NOMO-1 treated with DMSO at 0.1 percent for 48 hours (cell line): ENCODE results near the gene ZBTB20.

Experiments
- DNase-seq: peaks from one replicate; lab custom pipeline; 2025; ENCODE audit not compliant: unreplicated experiment; lab: John Stamatoyannopoulos, UW

Gene ZBTB20

DNA sequence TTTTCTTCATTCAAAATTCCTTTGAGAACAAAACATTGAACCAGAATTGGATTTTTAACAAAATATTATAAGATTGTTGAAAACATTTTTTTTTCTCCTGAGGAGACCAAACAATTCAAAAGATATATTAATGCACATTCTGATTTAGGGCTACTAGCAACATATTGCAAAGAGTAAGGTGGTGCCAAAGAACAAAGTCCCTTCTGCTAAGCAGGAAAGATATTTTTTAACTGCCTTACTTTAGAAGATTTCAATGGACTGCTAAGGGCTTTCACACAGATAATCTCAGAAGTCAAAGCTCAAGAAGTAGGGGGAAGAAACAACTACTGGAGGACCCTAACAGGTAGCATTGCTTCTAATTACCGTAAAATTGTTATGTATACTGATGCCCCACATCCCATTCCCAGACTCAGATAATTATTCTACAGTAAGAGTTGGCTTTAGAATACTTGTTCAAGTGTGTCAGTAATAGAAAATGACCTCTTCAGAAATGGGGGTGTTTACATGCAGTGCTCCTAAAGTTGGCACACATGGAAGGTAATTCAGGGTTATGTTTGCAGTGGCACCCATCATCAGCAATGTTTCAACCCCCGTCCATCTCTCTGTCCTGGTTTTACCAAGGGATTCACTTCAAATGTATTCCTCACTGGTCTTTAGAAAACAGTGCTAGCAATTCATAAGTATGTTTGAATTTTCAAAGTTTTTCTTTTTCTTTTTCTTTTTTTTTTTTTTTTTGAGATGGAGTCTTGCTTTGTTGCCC lies 354.7 kb downstream of the ZBTB20 start:
- no peak for DNase-seq

DNA sequence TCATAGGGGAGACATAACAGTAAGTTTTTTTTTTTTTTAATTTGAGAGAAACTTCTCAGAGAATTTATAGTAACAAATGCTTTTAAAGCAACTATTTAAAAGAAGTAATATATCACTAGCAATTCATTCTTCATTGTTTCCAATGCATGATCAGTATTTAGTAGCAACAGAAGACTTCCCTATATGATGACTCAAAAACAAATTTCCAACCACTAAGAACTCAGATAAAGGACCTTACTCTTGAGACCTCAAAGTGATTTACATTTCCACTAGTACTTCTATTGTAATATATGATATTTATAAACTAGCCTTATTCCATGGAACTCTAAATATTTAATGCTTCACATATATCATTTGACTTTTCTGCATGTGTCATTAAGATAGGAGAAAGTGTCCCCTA lies 356.3 kb downstream of the ZBTB20 start:
- DNase-seq: no peak

DNA sequence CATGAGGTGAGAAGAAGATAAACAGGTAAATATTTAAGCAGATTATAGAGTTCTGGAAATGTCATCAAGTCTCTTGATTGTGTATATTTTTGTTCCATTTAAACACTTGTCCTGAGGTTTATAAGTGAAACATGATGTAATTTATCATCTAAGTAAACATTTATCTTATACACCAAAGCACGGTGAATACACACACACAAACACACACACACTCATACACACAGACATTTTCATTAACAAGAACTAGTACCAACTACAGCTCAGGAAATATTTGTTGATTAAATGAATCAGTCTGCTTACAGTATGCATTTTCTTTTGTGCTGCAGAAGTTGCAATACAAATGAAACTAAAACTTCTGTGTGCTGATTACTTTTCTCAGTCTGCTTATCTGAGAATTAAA lies 357.3 kb downstream of the ZBTB20 start:
- DNase-seq: no peak

DNA sequence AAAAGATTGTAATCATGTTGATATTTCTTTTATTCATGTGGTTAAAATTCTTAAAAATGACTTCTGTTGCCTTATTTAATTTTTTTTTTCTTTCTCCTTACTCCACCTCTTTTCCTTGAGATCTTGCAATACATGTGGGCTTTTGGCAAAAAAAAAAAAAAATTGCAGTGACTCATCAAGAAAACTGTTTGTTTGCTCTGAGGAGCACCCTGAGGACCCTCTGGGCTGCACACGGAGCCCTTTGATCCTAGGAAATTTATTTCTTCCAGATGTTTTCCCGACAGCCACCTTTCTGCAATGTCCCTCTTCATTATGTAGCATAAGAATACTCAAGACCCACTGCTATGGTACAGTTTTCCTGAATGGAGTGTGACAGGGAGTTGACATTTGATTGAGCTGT lies 371.7 kb downstream of the ZBTB20 start:
- DNase-seq: no peak

DNA sequence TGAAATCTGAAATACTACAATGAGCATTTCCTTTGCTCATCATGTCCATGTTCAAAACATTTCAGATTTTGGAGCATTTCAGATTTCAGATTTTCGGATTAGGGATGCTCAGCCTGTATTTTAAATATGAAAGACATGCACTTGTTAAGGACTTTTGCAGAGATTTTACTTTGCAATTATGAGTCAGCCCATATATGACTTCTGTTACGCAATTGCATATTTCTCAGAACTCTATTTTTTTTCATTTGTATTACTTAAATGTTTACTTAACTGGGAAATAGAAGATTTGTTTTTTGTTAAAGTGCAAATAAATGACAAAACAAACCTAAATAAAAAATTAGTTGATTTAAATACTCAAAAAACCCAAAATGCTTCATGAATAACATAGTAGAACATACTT lies 376.2 kb downstream of the ZBTB20 start:
- peak; percentile 1 for DNase-seq

DNA sequence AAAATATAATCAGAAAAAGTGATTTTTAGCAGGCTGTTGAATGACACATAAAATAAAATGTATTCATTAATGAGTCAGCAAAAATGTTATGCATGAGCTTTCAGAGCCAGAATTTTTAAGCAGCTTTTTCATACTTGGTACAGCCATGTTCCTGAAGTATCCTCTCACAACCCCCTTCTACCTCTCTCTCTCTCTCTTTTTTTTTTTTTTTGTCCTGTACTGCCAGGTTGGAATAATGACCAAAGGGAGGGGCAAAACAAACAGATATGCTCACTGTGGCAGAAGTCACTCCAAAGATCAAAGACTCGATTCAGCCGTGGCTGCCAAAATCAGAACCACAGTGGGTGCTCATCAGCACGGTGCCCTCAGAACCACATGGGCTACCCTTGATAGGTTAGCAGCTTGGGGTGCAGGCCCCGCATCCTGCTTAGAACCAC lies 383.0 kb downstream of the ZBTB20 start:
- no peak for DNase-seq

DNA sequence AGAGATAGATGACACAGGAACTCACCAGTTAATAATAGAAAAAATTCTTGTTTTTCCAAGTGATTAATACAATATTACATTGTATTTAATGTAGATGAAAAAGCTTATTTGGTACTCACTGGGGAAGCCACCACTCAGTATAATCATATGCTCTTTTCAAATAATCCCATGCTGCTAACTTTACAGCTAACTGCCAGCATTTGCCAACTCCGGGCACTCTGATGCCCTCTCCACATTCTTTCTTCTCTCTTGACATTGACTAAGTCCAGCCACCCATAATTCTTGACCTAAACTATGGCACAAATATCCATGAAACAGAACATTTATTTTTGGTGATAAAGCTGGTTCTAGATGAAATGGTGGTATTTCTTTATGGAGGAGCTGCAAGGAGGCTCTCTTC lies 384.9 kb downstream of the ZBTB20 start:
- DNase-seq: no peak

DNA sequence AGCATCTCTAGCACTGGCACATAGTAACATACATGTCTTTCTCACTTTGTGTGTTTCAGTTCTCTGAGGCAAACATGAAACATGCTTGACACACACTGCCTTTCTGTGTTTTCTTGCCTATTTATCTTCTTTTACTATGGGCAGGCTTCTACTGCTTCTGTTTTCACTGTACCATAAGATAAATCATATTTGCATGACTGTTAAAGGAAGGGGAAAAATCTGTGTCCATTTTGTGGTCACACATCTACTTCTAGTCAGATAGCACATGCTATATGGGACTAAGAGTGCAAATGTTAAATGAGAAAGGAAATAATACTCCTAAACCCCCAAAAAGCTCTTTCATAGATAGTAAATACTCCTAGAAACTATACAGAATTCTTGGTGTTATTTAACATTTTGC lies 386.4 kb downstream of the ZBTB20 start:
- DNase-seq: no peak

DNA sequence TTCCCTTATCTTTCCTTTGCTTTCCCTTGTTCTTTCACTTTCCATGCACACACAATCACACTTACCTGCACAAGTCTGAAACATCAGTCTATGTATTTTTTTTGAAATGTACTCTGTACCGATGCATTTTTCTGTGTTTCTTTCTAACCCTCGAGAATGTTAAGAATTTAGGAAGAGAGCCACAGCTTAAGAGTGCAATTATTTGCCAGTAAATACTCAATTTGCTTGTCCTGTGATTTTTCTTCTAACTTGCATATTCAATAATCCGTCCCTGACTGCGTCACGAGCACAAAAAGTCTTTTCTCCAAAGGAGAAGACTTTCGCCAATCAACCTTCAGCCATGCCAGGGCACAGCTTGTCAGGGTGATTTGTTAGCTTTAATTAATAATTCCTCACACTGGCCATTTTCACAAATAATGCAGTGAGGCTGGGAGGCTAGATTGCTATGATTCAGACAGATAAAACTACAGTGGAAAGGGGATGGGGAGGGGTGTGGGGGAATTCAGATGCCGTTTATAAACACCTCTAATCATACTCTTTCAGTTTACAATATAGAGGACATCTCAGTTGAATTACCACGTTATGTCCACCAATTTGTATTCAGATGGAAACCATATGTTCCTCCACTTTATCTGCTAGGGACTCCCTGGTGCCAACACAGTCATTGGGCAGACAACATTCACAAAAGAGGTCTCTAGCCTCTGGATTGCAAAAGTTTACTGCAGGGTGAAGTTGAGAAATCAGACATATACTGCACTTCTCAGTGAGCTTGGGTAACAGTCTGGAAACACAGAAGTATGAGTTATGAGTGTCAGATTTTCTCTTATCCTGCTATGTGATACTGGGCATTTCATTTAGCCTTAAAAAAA lies 388.0 kb downstream of the ZBTB20 start:
- DNase-seq: peak; percentile 38

DNA sequence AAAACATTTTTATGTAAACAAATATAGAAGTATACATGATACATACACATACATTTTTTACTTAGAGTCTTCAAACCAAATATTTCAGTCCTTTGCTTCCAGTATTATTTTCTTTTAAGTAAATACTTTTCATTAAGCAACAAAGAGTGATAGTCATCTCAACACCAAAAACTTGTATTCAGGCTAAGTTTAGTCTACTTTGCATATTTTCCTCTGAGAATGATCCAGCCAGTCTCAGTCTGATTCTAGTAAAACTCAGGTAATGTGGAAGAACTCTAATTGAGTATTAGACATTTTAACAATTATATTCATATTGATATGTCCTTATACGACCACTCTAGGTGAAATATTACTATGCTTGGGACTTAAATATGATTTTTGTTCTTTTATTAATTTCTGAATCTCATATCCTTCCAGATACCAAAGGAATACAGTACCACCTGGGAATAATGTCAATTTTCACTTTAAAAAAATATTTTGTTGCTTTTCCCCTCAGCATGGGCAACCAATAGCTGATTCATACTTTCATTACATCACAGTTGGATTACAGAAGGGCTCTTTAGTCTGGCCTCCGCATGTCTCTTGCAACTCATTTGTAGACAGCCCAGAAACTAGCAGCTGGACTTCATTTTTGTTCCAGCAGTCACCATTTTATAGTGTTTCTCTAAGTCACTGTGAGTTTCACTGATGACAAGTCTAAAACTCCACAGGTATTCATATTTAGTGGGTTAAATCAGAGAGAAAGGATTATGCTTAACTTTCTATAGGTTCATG lies 390.4 kb downstream of the ZBTB20 start:
- DNase-seq: no peak

DNA sequence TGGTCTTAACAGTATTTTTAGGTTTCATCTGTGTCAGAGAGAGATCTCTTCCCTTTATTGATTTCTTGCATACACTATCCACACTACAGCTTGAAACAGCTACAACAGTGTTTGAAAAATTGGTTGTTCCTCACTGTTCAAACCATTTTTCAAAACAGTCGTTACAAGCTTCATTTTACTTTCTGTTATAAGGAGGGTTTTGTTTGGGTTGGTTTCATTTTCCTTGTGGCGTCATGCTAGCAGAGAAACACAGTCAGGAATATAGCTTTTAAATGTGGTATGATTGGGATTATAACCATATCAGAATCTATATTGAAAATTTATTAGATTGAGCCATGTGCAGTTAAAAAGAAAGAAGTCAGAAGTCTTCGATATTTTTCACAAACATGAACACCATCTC lies 400.6 kb downstream of the ZBTB20 start:
- no peak for DNase-seq

DNA sequence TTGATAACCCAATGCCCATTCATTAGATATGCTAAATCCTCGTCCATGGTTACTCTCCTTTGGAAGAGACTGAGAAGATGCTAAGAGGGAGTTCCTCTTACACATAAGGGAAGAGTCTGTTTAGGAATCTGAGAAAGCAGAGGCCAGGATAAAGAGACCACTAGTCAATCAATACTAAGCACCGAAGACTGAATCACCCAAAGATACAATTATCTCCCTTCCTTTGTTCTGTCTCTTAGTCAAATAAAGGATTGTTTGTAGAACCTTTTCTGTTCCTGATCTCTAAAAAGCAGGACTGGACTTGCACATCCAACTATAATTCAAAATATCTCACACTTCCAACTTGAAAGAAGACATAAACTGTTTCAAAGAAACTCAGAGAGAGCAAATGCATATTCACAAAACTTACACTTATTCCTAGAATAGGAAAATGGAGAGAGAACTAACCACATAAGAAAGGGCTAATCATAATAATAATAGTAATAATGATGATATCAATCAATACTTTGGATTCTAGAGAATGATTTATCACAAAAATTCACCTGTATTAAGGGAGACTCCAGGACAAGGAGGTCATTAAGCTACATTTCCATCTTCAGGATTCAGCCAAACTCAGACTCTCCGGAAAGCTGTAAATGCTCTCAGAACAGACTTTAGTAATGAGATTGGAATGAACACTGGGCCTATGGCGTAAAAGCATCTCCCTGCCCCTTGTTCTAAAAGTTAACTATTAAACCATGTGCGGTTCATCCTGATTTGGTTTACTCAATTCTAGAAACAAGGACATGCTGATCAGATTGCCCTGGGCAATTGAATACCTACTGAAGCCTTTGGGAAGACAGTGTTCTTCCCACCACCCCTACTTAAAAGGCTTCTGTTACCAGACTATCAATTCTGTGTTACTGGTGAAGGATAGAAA lies 401.5 kb downstream of the ZBTB20 start:
- no peak for DNase-seq

DNA sequence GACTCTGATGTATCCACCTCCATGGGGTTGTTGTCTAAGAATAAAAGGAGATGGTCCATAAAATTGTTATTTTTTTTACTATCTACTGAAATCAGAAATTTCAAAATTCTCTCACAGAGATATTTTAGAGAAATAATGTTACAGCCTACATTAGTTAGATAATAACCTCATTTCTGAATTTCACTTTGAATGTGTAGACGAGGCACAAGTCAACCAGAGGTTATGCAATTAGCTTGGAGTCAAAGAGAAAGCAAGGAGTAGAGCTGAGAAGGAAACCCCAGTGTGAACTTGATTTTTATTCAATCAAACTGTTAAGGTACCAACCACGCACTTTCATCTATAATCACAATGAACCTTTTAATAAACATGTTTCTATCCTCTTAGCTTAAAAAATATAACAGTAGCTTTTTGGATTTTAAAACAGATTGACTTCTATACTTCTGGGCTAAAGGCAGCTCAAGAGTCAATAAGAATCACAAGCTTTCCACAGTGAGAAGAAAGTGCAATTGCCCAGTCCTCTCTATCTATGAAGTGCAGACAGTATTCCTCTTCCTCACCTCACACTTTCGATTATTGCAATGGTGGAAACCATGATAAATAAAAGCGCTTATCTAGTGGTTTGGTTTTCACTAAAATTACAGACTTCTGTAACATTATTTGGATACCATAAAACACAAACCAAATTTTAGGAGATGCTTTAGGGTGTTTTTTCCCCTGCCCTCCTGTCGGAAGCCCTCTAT lies 403.2 kb downstream of the ZBTB20 start:
- DNase-seq: no peak

DNA sequence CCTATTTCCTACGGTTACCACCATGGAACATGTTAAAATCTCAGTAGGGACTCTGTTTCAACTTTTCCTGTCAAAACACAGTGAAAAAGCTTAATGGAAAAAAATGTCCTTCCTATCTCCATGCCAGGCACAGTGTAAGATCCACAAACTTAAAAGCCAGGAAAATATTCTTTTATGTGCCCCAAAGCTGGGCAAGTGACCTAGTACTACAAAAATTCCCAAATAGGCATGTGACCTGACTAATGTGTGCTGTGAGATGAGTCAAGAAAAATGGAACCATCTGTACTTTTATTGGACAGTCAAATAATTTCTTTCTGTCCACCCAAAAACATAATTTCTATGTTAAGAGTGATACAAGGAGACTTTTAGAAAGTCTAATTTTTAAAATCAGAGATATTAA lies 406.0 kb downstream of the ZBTB20 start:
- no peak for DNase-seq

DNA sequence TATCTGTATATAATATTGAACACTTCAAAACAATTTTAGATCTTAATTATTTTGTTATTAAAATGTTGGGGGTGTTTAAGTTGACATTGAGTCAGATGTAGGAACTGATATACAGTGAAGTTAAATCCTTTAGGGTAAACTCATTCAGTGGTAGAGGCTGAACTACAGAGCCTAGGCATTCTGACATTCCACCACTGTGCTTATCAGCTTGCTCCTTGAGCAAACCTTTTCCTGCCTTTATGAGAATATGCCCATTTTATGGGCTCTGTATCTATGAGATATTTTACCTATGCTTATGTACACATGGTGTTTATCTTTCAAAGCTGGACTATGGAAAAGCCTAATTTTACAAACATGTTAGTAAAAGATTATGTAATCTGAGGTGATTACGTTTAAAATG lies 407.5 kb downstream of the ZBTB20 start:
- no peak for DNase-seq

DNA sequence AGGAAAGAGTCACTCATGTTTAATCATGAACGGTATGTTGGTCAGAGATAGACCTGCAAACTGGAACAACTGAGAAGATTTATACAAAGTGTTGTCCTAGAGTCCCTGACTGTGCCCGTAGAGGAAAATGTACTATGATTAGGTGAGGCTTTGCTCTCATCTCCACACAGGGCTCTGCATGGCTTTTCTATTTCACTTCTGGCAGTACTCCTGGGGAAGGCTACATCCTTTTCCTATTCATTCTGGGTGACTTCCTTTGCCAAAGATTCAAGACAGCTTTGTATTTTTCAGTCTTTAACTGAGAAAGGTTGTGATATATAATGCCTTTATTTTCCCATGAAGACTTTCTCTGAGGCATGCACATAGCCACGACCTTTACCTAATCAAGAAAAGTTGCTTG lies 414.7 kb downstream of the ZBTB20 start:
- no peak for DNase-seq

DNA sequence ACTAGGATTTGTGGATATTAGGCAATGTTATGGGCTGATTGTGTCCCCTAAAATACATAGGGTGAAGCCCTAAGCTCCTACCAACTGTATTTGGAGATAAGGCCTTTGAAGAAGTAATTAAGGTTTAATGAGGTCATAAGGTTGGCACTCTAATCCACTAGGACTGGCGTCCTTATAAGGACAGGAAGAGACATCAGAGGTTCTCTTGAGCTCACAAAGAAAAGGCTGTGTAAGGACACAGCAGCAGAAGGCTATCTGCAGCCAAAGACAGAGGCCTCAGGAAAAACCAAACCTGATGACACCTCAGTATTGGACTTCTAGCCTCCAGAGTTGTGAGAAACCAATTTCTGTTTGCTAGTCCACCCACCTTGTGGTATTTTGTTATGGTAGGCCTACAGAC lies 416.7 kb downstream of the ZBTB20 start:
- DNase-seq: no peak

DNA sequence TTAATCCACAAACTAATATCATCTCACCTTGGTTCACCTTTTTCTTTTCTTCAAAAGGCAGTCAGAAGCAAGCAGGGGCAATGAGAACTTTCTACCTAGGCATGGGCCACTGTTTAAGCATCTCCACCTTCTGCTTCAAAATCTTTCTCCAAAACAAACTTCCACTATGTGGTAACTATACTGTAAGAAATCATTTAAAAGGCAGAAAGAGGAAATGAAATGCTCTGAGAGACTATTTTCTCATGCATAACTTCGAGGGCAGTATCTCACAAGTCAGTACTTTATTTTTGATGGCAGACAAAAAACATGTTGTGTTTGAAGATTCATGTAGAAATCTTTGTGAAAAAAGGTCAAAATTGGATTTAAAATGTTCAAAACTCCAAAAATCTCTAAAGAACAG lies 419.7 kb downstream of the ZBTB20 start:
- DNase-seq: peak; percentile 25

DNA sequence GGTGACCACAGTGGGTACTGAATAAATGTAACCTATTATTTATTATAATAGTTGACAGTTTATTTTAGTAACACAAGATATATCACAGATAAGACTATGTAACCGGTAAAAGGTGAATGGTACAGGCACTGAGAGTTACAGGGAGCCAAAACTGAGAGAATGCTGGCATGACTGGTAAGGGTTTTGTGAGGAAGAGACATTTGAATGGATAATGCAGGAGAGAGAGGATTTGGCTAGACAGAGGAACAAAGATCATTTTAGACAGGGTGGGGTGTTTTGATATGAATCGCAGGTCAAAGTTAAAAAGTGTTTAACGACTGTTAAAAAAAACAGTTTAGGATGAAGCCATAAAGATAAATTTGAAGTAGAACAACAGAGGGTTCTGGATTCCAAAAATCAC lies 421.1 kb downstream of the ZBTB20 start:
- DNase-seq: no peak

DNA sequence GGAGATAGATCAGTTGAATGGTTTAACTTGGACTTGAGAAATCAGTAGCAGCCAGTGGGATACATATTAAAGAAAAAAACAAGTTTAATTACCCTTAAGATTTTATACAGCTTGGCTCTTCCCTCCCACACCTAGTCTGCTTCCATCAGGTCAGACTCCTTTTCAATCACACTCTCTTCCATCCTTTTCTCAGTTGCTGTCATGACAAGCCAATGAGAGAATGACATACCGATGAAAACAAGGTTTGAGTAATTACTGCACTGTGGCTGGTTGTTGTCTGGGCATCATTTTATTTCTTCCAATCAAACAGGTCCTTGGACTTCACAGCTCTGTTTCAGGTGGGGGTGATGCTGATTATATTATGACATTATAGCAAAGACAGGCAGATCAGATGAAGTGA lies 424.6 kb downstream of the ZBTB20 start:
- DNase-seq: no peak
